A549 treated with RU486 at 1 μM for 4 hours (cell line): ENCODE results near the gene ZBTB42. TPM values are rescaled to one million over a fixed set of nuclear protein-coding genes. Genes with fewer than 3 reads are reported as not detected.

ENCODE experiments used
- total RNA-seq: library from RNA; stranded (reverse); fragments of 200-300 nt; extraction: Qiagen RNA extraction; gene quantifications from 5 replicates; pipeline ENCODE4 v1.2.3, GENCODE V29; 2022; ENCODE audit warnings: low read depth

Gene ZBTB42
- total RNA-seq, result 2.0 to 3.8 TPM (median 3.6 TPM) in 5 replicates

DNA sequence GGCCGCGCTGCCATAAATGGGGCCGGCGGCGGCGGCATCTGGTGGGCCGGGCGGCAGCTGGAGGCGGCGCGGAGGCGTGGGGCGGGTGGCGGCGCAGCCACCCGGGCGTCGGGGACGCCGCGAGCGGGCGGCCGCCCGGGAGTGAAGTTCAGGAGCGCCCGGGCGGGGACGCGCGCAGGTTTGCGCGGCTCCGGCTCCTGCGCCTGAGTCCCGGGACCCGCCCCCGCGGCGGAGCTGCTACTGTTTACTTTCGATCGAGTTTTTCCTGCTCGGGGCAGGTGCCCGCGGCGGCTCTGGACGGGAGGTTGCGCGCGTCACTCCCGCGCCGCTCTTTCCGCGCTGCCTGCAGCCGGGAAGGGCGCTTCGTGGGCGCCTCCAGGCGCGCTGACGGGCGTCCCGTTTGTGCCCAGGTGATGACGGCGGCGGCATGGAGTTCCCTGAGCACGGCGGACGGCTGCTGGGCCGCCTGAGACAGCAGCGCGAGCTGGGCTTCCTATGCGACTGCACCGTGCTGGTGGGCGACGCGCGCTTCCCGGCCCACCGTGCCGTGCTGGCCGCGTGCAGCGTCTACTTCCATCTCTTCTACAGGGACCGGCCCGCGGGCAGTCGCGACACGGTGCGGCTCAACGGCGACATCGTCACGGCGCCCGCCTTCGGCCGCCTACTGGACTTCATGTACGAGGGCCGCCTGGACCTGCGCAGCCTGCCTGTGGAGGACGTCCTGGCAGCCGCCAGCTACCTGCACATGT lies at the start of gene ZBTB42:
ZBTB42 (plus strand) TSS at position 331 of the 749 bp plus-strand sequence; CDS start at position 428, 97 bp downstream.

DNA sequence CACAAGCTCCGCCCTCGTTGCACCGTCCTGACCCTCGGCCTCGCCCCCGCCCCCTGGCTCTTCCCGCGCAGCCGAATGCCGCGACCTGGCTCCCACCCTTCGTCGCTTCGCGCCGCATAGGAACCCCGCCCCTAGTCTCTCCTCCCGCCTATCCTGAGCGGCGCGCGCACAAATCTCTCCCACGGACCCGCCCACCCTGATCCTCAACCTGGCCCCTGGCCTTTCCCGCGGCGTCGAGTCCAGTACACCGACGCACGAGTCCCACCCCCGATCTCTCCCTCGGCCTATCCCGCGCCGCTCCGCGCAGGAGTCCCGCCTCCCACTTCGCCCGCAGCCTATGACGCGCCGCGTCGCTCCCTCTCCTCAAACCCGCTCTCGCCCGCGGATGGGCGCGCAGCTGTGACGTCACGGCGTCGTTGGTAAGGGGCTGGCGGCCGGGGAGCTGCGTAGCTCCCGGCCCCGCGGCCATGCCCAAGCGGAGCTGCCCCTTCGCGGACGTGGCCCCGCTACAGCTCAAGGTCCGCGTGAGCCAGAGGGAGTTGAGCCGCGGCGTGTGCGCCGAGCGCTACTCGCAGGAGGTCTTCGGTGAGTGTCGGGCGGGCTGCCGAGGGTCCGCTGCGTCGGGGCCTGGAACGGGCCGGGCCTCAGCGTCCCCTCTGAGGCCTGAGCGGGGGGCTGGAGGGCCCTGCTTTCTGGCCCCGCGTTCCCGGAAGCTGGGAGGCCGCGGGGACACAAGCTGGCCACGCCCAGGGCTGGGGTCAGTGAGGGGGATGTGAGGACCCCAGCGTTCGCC lies 48.0 kb upstream of the ZBTB42 start, which contains the start of gene SIVA1:
SIVA1 (plus strand) TSS at position 413 of the 793 bp plus-strand sequence; CDS start at position 468, 55 bp downstream.

DNA sequence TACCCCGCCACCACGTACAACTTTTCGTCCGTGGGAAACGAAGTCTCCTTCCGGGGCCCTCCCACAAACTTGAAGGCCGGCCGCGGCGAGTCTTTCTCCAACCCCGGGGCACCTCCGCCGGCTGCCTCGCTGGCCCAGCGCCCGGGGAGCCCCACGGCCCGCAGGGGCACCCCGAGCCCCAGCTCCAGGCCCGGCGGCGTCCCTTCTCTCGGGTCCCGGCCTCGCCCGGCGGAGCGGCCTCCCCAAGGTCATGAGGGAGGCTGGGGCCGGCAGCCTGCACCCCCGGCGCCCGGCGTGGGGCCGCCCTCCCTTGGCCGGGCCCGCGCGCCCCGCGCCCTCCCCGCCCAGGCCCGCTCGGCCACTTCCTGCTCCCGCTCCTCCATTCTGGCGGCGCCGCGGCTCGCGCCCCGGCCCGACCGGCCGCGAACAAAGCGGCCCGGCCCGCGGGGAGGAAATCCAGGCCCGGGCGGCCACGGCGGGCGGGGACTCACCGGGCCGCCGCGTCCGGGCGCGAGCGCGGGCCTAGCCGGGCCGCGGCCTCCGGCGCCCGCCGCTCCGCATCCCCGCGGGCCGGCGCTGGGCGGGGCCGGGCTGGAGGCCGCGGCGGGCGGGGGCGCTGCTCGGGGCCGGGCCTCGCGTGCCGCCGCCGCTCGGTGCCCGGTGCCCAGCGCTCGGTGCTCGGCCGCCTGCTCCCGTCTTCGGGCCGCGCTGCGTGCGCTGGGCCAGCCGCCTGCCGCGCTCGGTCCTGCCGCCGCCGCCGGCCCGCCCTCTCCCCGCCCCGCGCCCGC lies 5.7 kb upstream of the ZBTB42 start, which contains the start of gene AKT1:
AKT1 (minus strand) TSS at position 756 of the 788 bp plus-strand sequence. CDS start 3,105 bp downstream, outside the sequence.

Other genes starting within 250 kb of the ZBTB42 start
- gene C14orf180, start 221.3 kb upstream of the ZBTB42 start, total RNA-seq, result not detected in 5 replicates
- gene TMEM179, start 196.3 kb upstream of the ZBTB42 start, total RNA-seq, result 0.16 to 0.46 TPM (median 0.35 TPM) in 5 replicates
- gene INF2, start 111.5 kb upstream of the ZBTB42 start, total RNA-seq, result 76.5 to 152 TPM (median 135 TPM) in 5 replicates
- 4.5 to 7.8 TPM (median 6.2 TPM) in 5 replicates for gene ADSS1, start 76.9 kb upstream of the ZBTB42 start, total RNA-seq
- gene SIVA1, start 48.0 kb upstream of the ZBTB42 start, total RNA-seq, result 123 to 208 TPM (median 180 TPM) in 5 replicates
- gene AKT1, start 5.4 kb upstream of the ZBTB42 start, total RNA-seq, result 84.1 to 113 TPM (median 101 TPM) in 5 replicates
- 15.5 to 27.9 TPM (median 21.4 TPM) in 5 replicates for gene CEP170B, start 64.2 kb downstream of the ZBTB42 start, total RNA-seq
- gene PLD4, start 123.8 kb downstream of the ZBTB42 start, total RNA-seq, result not detected in 5 replicates
- 182 to 214 TPM (median 186 TPM) in 5 replicates for gene AHNAK2, start 177.3 kb downstream of the ZBTB42 start, total RNA-seq
- 13.9 to 18.6 TPM (median 18.3 TPM) in 5 replicates for gene CLBA1, start 184.7 kb downstream of the ZBTB42 start, total RNA-seq
- gene CDCA4, start 220.0 kb downstream of the ZBTB42 start, total RNA-seq, result 46.8 to 58.4 TPM (median 52.8 TPM) in 5 replicates